HepG2 (cell line): ENCODE results near the gene RINL. TPM values are rescaled to one million over a fixed set of nuclear protein-coding genes. Genes with fewer than 3 reads are reported as not detected.

Experiments used
- ATAC-seq: fragments of 200-7000 bp; cut with Tn5 transposase; 3 replicates; pipeline ENCODE4 v1.9.1; 2020; ENCODE audit warnings: mild to moderate bottlenecking, moderate library complexity
- BruUV-seq: library from RNA; stranded (reverse); fragments of 400-500 nt; replicated peaks from 2 replicates; lab custom pipeline; 2021; lab: Mats Ljungman, UMichigan
- CTCF ChIA-PET: fragments of 300-600 bp; formaldehyde crosslinking; extraction: SDS; loops from one replicate; lab custom pipeline; 2021; ENCODE audit warnings: low total read pairs, inconsistent platforms, low intra/inter-chr PET ratio; lab: Yijun Ruan, JAX
- POLR2A ChIA-PET: fragments of 350-600 bp; sonication (Branson Sonifier 250); formaldehyde crosslinking; loops from one replicate; lab custom pipeline; 2020; ENCODE audit warnings: antibody characterized with exemption, inconsistent platforms; lab: Yijun Ruan, JAX
- DNase-seq: peaks from one replicate; pipeline ENCODE4 v3.0.0-alpha.2; 2015; ENCODE audit warnings: low spot score
- FAIRE-seq: peaks from 3 replicates; lab custom pipeline; 2011; peaks lifted over from hg19 to GRCh38; lab: Jason Lieb, UNC
- H2AFZ ChIP-seq: one replicate; pipeline ENCODE4 v1.6.1; 2011; ENCODE audit warnings: low read length, inconsistent platforms
- H3K27ac ChIP-seq: fragments of 300-600 bp; 3 replicates; pipeline ENCODE4 v1.8.0; 2011; ENCODE audit warnings: mixed run types, mild to moderate bottlenecking, mixed read lengths, low read length, inconsistent platforms; ENCODE audit not compliant: insufficient read depth; ENCODE audit errors: extremely low read length
- H3K27me3 ChIP-seq, 2 experiments: fragments of 200-600 bp in 1 of 2; 2 replicates in 1 of 2; 3 replicates in 1 of 2; pipeline versions ENCODE4 v1.6.0 to v1.8.0; 2011; ENCODE audit warnings: low read length in 2 of 2, mild to moderate bottlenecking in 2 of 2, moderate library complexity in 2 of 2, inconsistent platforms in 1 of 2; ENCODE audit not compliant: insufficient read depth in 2 of 2, control insufficient read depth in 1 of 2
- H3K36me3 ChIP-seq, 2 experiments: fragments of 200-600 bp in 1 of 2; replicated peaks in 1 of 2; 2 replicates in 1 of 2; 3 replicates in 1 of 2; pipeline versions ENCODE4 v1.5.1 to v1.8.0; 2011; ENCODE audit warnings: low read length in 2 of 2, inconsistent platforms in 1 of 2; ENCODE audit not compliant: insufficient read depth in 2 of 2, control insufficient read depth in 1 of 2
- H3K4me1 ChIP-seq: 2 replicates; pipeline ENCODE4 v1.5.1; 2012; ENCODE audit warnings: low read length, inconsistent platforms; ENCODE audit not compliant: insufficient read depth
- H3K4me2 ChIP-seq: 2 replicates; pipeline ENCODE4 v1.6.0; 2011; ENCODE audit warnings: low read depth, low read length, inconsistent platforms
- H3K4me3 ChIP-seq, 3 experiments: fragments of 200-600 bp in 1 of 3; sonication (generic), shearing (Covaris generic) in 1 of 3; replicated peaks in 1 of 3; 2 replicates each; pipeline ENCODE4 v1.5.1; 2011 to 2016; ENCODE audit warnings: low read length in 3 of 3, inconsistent platforms in 2 of 3, low read depth in 2 of 3, mild to moderate bottlenecking in 2 of 3, control low read depth in 1 of 3, mixed read lengths in 1 of 3; ENCODE audit not compliant: insufficient read depth in 1 of 3
- H3K79me2 ChIP-seq: one replicate; pipeline ENCODE4 v1.6.1; 2011; ENCODE audit warnings: low read length, inconsistent platforms; ENCODE audit not compliant: insufficient read depth
- H3K9ac ChIP-seq: 2 replicates; pipeline ENCODE4 v1.6.0; 2011; ENCODE audit warnings: mild to moderate bottlenecking, low read depth, low read length, inconsistent platforms; ENCODE audit not compliant: insufficient read depth
- H3K9me3 ChIP-seq: 2 replicates; pipeline ENCODE4 v1.5.1; 2012; ENCODE audit warnings: mild to moderate bottlenecking, low read length
- H4K20me1 ChIP-seq: 2 replicates; pipeline ENCODE4 v1.6.0; 2011; ENCODE audit warnings: inconsistent platforms, mild to moderate bottlenecking, low read length, moderate library complexity; ENCODE audit not compliant: insufficient read depth
- ATM ChIP-seq: fragments of 450-650 bp; IDR thresholded peaks from 2 replicates; pipeline ENCODE4 v1.7.1; 2017; ENCODE audit warnings: mild to moderate bottlenecking, borderline replicate concordance
- CENPX ChIP-seq: sonication (generic); formaldehyde crosslinking; IDR thresholded peaks from 2 replicates; pipeline ENCODE4 v1.9.0; 2021; ENCODE audit warnings: mild to moderate bottlenecking, missing genetic modification reagents, moderate library complexity
- HMG20A ChIP-seq: IDR thresholded peaks from 2 replicates; pipeline ENCODE4 v1.6.1; 2016; ENCODE audit warnings: borderline replicate concordance
- JUN ChIP-seq: sonication (generic); formaldehyde crosslinking; IDR thresholded peaks from 2 replicates; pipeline ENCODE4 v1.4.0; 2020; ENCODE audit warnings: mild to moderate bottlenecking, missing genetic modification reagents
- MBD4 ChIP-seq: IDR thresholded peaks from 2 replicates; pipeline ENCODE4 v1.6.1; 2012; ENCODE audit warnings: low read length, inconsistent platforms, borderline replicate concordance
- POLR2A ChIP-seq, 2 experiments: IDR thresholded peaks; 2 replicates each; pipeline ENCODE4 v1.6.1; 2011; ENCODE audit warnings: low read depth in 2 of 2, low read length in 2 of 2, mild to moderate bottlenecking in 1 of 2, moderate library complexity in 1 of 2; ENCODE audit not compliant: insufficient read depth in 1 of 2
- POLR2AphosphoS2 ChIP-seq: IDR thresholded peaks from 2 replicates; pipeline ENCODE4 v1.6.1; 2011; ENCODE audit warnings: low read depth, low read length, improper control_type of control experiment
- POLR2AphosphoS5 ChIP-seq: IDR thresholded peaks from 2 replicates; pipeline ENCODE4 v1.6.1; 2012; ENCODE audit warnings: low read depth, low read length
- PTBP1 ChIP-seq: fragments of 200-400 bp; formaldehyde crosslinking; IDR thresholded peaks from 2 replicates; pipeline ENCODE4 v1.6.1; 2018; ENCODE audit warnings: low read length, low read depth; ENCODE audit not compliant: poor library complexity, severe bottlenecking
- SPEN ChIP-seq: sonication (generic); formaldehyde crosslinking; IDR thresholded peaks from 2 replicates; pipeline ENCODE4 v1.5.1; 2020; ENCODE audit warnings: low read depth, mild to moderate bottlenecking, missing genetic modification reagents
- TCF7L2 ChIP-seq: IDR thresholded peaks from 2 replicates; pipeline ENCODE4 v1.6.1; 2011; ENCODE audit warnings: mild to moderate bottlenecking, low read depth, low read length, moderate library complexity
- ZBTB38 ChIP-seq: sonication (generic); formaldehyde crosslinking; IDR thresholded peaks from 2 replicates; pipeline ENCODE4 v1.5.1; 2020; ENCODE audit warnings: mild to moderate bottlenecking, missing genetic modification reagents
- ZNF230 ChIP-seq: sonication (generic); formaldehyde crosslinking; IDR thresholded peaks from 2 replicates; pipeline ENCODE4 v1.4.0; 2020; ENCODE audit warnings: mild to moderate bottlenecking, missing genetic modification reagents
- ZNF251 ChIP-seq: sonication (generic); formaldehyde crosslinking; IDR thresholded peaks from 2 replicates; pipeline ENCODE4 v1.9.0; 2021; ENCODE audit warnings: mild to moderate bottlenecking, missing genetic modification reagents
- ZNF33A ChIP-seq: sonication (generic); formaldehyde crosslinking; IDR thresholded peaks from 2 replicates; pipeline ENCODE4 v1.5.1; 2020; ENCODE audit warnings: missing genetic modification reagents, mild to moderate bottlenecking, moderate library complexity, borderline replicate concordance
- ZNF564 ChIP-seq: sonication (generic); formaldehyde crosslinking; IDR thresholded peaks from 2 replicates; pipeline ENCODE4 v1.8.1; 2023; ENCODE audit warnings: mild to moderate bottlenecking, missing genetic modification reagents
- WGBS: methylation state at CpG from one replicate; pipeline ENCODE4 v1.1.6; 2017; ENCODE audit warnings: low lambda C conversion rate; 5-methylcytosine and 5-hydroxymethylcytosine counted together
- in situ Hi-C: cut with HindIII; loops from 2 replicates; pipeline ENCODE4 v1.10.0; 2017; ENCODE audit warnings: low pct_unique_long_range_greater_than_20kb; ENCODE audit not compliant: extremely low pct_ligation_motif_present
- intact Hi-C: fragments of 100-400 bp; cut with micrococcal nuclease; formaldehyde crosslinking; loops from one replicate; pipeline ENCODE4 v1.10.0; 2022; ENCODE audit not compliant: unreplicated experiment
- polyA plus RNA-seq, 8 experiments: library from polyadenylated mRNA; depleted of rRNA in 3 of 8; stranded (reverse) in 7 of 8; unstranded in 1 of 8; fragments of >200 nt; fragmentation: Illumina TruSeq in 4 of 8; extraction: Trizol in 4 of 8; gene quantifications; 2 replicates each; pipeline versions ENCODE4 v1.2.1 to v1.2.3, GENCODE V29; 2011 to 2016; ENCODE audit warnings: low read depth in 4 of 8, missing spikeins in 1 of 8, mixed read lengths in 1 of 8; ENCODE audit not compliant: insufficient read depth in 1 of 8
- total RNA-seq, 5 experiments: library from RNA; depleted of rRNA; stranded (reverse); fragments of >200 nt; fragmentation: Illumina TruSeq; extraction: Trizol; gene quantifications; 2 replicates each; pipeline ENCODE4 v1.2.3, GENCODE V29; 2016; ENCODE audit warnings: low read depth in 1 of 5
- TF ChIP-seq, protein P1 (sequence below): sonication (generic); formaldehyde crosslinking; IDR thresholded peaks from 2 replicates; pipeline ENCODE4 v1.4.0; 2020; ENCODE audit warnings: missing genetic modification reagents
- TF ChIP-seq, protein P2 (sequence below): sonication (generic); formaldehyde crosslinking; conservative IDR thresholded peaks from 2 replicates; pipeline ENCODE4 v1.8.1; 2023; ENCODE audit warnings: missing genetic modification reagents

Gene RINL
- total and polyA plus RNA-seq, 2 of the 13 experiments (the other 11 are each of a cell fraction or from before 2014, with no cell fraction given) = 11.4 to 18.0 TPM

DNA sequence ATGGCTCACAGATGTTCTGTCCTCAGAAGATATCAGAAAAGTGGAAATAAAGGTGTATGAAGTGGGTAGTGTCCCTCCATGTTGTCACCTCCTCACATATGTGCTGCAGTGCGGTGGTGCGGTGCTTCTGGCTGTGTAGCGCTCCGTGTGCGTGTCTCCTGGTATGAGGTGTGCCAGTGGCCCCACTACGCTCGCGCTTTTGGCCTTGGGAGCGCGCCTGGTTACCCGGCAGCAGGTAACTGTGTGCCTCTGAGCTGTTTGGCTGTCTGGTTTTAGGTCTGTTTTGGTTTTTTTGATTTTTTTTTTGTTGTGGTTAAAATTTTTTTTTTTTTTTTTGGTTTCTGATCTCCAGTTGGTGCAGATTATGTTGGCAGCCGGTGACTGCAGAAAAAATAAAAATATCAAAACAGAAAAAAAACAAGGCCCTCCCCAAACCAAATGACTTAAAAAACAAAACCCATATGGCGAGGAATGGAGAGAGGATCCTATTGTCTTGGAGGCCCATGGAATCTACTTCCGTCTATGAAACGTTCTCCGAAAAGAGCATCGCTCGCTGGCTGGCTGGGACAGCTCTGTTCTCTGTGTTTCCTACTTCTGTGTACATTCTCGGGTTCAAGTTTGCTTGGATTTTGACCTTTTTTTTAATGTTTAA lies 36.2 kb downstream of the RINL start (continued):
- TF ChIP-seq, protein P1, sequence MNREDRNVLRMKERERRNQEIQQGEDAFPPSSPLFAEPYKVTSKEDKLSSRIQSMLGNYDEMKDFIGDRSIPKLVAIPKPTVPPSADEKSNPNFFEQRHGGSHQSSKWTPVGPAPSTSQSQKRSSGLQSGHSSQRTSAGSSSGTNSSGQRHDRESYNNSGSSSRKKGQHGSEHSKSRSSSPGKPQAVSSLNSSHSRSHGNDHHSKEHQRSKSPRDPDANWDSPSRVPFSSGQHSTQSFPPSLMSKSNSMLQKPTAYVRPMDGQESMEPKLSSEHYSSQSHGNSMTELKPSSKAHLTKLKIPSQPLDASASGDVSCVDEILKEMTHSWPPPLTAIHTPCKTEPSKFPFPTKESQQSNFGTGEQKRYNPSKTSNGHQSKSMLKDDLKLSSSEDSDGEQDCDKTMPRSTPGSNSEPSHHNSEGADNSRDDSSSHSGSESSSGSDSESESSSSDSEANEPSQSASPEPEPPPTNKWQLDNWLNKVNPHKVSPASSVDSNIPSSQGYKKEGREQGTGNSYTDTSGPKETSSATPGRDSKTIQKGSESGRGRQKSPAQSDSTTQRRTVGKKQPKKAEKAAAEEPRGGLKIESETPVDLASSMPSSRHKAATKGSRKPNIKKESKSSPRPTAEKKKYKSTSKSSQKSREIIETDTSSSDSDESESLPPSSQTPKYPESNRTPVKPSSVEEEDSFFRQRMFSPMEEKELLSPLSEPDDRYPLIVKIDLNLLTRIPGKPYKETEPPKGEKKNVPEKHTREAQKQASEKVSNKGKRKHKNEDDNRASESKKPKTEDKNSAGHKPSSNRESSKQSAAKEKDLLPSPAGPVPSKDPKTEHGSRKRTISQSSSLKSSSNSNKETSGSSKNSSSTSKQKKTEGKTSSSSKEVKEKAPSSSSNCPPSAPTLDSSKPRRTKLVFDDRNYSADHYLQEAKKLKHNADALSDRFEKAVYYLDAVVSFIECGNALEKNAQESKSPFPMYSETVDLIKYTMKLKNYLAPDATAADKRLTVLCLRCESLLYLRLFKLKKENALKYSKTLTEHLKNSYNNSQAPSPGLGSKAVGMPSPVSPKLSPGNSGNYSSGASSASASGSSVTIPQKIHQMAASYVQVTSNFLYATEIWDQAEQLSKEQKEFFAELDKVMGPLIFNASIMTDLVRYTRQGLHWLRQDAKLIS (CRISPR knock-in tag) = no peak
- no peak for TF ChIP-seq ZNF230
- TF ChIP-seq SPEN (CRISPR knock-in tag) = no peak
- TF ChIP-seq ZBTB38 (CRISPR knock-in tag) = no peak
- TF ChIP-seq POLR2AphosphoS2 = peak; percentile 57; the same call in 1 of the 2 replicates
- TF ChIP-seq ATM = no peak
- TF ChIP-seq ZNF251 (CRISPR knock-in tag) = no peak
- TF ChIP-seq, all 625 proteins: peak for 5

DNA sequence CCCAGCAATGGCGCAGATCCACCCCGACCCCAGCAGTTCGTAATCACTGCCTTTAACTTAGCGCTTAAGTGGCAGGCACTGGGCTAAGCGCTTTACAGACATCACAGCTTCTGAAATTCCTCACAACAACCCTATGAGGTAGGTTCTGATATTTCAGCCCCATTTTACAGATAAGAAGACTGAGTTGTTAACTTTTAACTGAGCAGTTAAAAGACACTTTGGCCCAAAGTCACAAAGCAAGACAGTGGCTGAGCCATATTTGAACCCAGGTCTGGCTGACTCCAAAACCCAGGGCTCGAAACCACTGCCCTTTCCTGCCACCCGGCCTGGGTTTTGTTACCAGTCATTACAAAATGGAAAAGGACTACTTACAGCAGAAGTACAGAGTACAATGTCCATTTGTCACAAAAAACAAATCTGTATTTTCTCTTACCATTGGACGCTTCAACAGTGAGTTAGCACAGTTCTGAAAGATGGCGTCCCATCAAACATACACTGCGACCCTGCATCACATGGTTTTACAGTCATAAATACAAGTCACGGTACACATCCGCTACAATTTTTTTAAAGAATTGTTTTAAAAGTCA lies 36.8 kb downstream of the RINL start:
- Histone ChIP-seq H3K36me3 (peaks cover 55 to 97% of the 10 kb centered on the region in 2 experiments), H3K4me3 (no peak overlapping the region), H4K20me1 (peaks cover 47% of the 10 kb centered on the region), H2AFZ (no peak overlapping the region), H3K79me2 (peaks cover 40% of the 10 kb centered on the region), H3K4me2 (no peak overlapping the region), H3K27me3 (no peaks in the 10 kb centered on the region), H3K9ac (no peak overlapping the region), H3K4me1 (peaks cover 94% of the 10 kb centered on the region), H3K27ac (peak overlapping the region; percentile 7), H3K9me3 (no peaks in the 10 kb centered on the region)
- in situ Hi-C loops = no loop called here
- WGBS = 97% methylated on average over 12 of the region's 12 CpGs
- no peak for ATAC-seq
- CTCF ChIA-PET = no interaction called here
- BruUV-seq = no TSS peak
- FAIRE-seq = no peak
- intact Hi-C loops = no loop called here
- no peak for DNase-seq
- POLR2A ChIA-PET = interaction anchor here (0.8 to 4.4 kb wide), 6 partner anchors 8 to 108 kb away, joined by 3 to 42 read pairs (median 10); partner anchors contain the start of genes ECH1 and HNRNPL
- TF ChIP-seq ZNF564 (CRISPR knock-in tag) = no peak
- TF ChIP-seq, protein P2, sequence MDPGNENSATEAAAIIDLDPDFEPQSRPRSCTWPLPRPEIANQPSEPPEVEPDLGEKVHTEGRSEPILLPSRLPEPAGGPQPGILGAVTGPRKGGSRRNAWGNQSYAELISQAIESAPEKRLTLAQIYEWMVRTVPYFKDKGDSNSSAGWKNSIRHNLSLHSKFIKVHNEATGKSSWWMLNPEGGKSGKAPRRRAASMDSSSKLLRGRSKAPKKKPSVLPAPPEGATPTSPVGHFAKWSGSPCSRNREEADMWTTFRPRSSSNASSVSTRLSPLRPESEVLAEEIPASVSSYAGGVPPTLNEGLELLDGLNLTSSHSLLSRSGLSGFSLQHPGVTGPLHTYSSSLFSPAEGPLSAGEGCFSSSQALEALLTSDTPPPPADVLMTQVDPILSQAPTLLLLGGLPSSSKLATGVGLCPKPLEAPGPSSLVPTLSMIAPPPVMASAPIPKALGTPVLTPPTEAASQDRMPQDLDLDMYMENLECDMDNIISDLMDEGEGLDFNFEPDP (CRISPR knock-in tag) = 0 out of 2 replicates have a peak, but pooled peaks have one; percentile 34
- no peak for TF ChIP-seq JUN (CRISPR knock-in tag)
- TF ChIP-seq SPEN (CRISPR knock-in tag) = no peak
- no peak for TF ChIP-seq TCF7L2
- no peak for TF ChIP-seq PTBP1
- TF ChIP-seq MBD4 = 0 out of 2 replicates have a peak, but pooled peaks have one; percentile 52
- TF ChIP-seq POLR2AphosphoS5 = peak; percentile 18; the same call in 1 of the 2 replicates
- no peak for TF ChIP-seq ZNF33A (CRISPR knock-in tag)
- peak in 1 of 2 experiments; percentile 19; a peak in 1 of 4 replicates for TF ChIP-seq POLR2A (IDR thresholded peaks at IDR 0.05; ENCODE audit: insufficient read depth in 1 of 2, low read depth in 2 of 2, low read length in 2 of 2)
- no peak for TF ChIP-seq HMG20A (CRISPR knock-in tag)
- TF ChIP-seq ZNF230 = no peak
- no peak for TF ChIP-seq CENPX (CRISPR knock-in tag)
